Mesendoderm (in vitro differentiated cells): ENCODE data around the gene KRTAP12-4. TPM values are rescaled to one million over a fixed set of nuclear protein-coding genes. Genes with fewer than 3 reads are reported as not detected.
A peak's percentile ranks its signal among the peaks of the same experiment; 100 is the strongest.

Experiments used
- DNase-seq: peaks from one replicate; pipeline ENCODE4 v3.0.0; 2013
- H2AK5ac ChIP-seq: 2 replicates; pipeline ENCODE4 v1.6.1; 2013; ENCODE audit warnings: low read length, inconsistent platforms
- H2BK120ac ChIP-seq: 2 replicates; pipeline ENCODE4 v1.6.1; 2013; ENCODE audit warnings: low read depth, mild to moderate bottlenecking, low read length, moderate library complexity, mixed read lengths
- H2BK15ac ChIP-seq: replicated peaks from 2 replicates; pipeline ENCODE4 v1.6.1; 2013; ENCODE audit warnings: low read depth, mild to moderate bottlenecking, moderate library complexity
- H2BK5ac ChIP-seq: 2 replicates; pipeline ENCODE4 v1.6.1; 2013; ENCODE audit warnings: low read length, inconsistent platforms
- H3K18ac ChIP-seq: 2 replicates; pipeline ENCODE4 v1.6.1; 2013; ENCODE audit warnings: mild to moderate bottlenecking, low read length, mixed read lengths
- H3K23ac ChIP-seq: one replicate; pipeline ENCODE4 v1.6.1; 2013; ENCODE audit warnings: low read length
- H3K27ac ChIP-seq: 2 replicates; pipeline ENCODE4 v1.5.1; 2013; ENCODE audit warnings: low read depth, mild to moderate bottlenecking, inconsistent platforms, low read length, moderate library complexity
- H3K27me3 ChIP-seq: 2 replicates; pipeline ENCODE4 v1.6.1; 2013; ENCODE audit warnings: low read length, control low read depth, mild to moderate bottlenecking, inconsistent platforms; ENCODE audit not compliant: insufficient read depth, poor library complexity
- H3K36me3 ChIP-seq: 2 replicates; pipeline ENCODE4 v1.6.1; 2013; ENCODE audit warnings: low read length, inconsistent platforms; ENCODE audit not compliant: control insufficient read depth, insufficient read depth
- H3K4ac ChIP-seq: one replicate; pipeline ENCODE4 v1.6.1; 2013; ENCODE audit warnings: low read depth, mild to moderate bottlenecking, low read length, moderate library complexity
- H3K4me1 ChIP-seq: 2 replicates; pipeline ENCODE4 v1.6.1; 2013; ENCODE audit warnings: low read depth, low read length, inconsistent platforms; ENCODE audit not compliant: control insufficient read depth
- H3K4me2 ChIP-seq: 2 replicates; pipeline ENCODE4 v1.6.1; 2013; ENCODE audit warnings: low read length
- H3K4me3 ChIP-seq: 2 replicates; pipeline ENCODE4 v1.5.1; 2013; ENCODE audit warnings: mild to moderate bottlenecking, low read length
- H3K56ac ChIP-seq: one replicate; pipeline ENCODE4 v1.6.1; 2013; ENCODE audit warnings: low read length
- H3K79me1 ChIP-seq: 2 replicates; pipeline ENCODE4 v1.6.1; 2013; ENCODE audit warnings: low read length, inconsistent platforms
- H3K79me2 ChIP-seq: 2 replicates; pipeline ENCODE4 v1.6.1; 2013; ENCODE audit warnings: mild to moderate bottlenecking, low read length; ENCODE audit not compliant: control insufficient read depth, insufficient read depth
- H3K9ac ChIP-seq: 2 replicates; pipeline ENCODE4 v1.6.1; 2013; ENCODE audit warnings: low read length, inconsistent platforms
- H4K5ac ChIP-seq: one replicate; pipeline ENCODE4 v1.6.1; 2013; ENCODE audit warnings: low read length
- H4K8ac ChIP-seq: one replicate; pipeline ENCODE4 v1.6.1; 2013; ENCODE audit warnings: low read depth, mild to moderate bottlenecking, control low read depth, low read length, moderate library complexity
- WGBS: extraction: QIAGEN DNeasy Blood & Tissue Kit; methylation state at CpG from one replicate; pipeline ENCODE4 v1.1.7; 2013; ENCODE audit warnings: low lambda C conversion rate, missing lambda C conversion rate; ENCODE audit not compliant: insufficient coverage; ENCODE audit errors: extremely low coverage; 5-methylcytosine and 5-hydroxymethylcytosine counted together
- polyA plus RNA-seq, 2 experiments: library from polyadenylated mRNA; stranded (reverse); fragments of 200-250 nt; gene quantifications; one replicate each; pipeline ENCODE4 v1.2.3, GENCODE V29; 2013

The KRTAP12-4 gene
- polyA plus RNA-seq (2013, experiment 1 of 2) = not detected
- not detected for polyA plus RNA-seq (2013, experiment 2 of 2)

- Histone ChIP-seq H4K8ac (no peak within 1 kb of the TSS), H3K4ac (no peak within 1 kb of the TSS), H3K4me3 (no peak within 1 kb of the TSS), H2BK5ac (no peak within 1 kb of the TSS), H2BK15ac (no peak within 1 kb of the TSS), H3K79me1 (no peaks in the 10 kb centered on the region), H3K56ac (no peak within 1 kb of the TSS), H3K4me1 (peaks cover 2% of the 10 kb centered on the region), H3K79me2 (no peaks in the 10 kb centered on the region), H3K36me3 (no peaks in the 10 kb centered on the region), H3K4me2 (no peak within 1 kb of the TSS), H2AK5ac (no peak within 1 kb of the TSS), H3K23ac (no peak within 1 kb of the TSS), H3K27ac (no peak within 1 kb of the TSS), H3K9ac (no peak within 1 kb of the TSS), H3K27me3 (no peaks in the 10 kb centered on the region), H4K5ac (no peak within 1 kb of the TSS), H2BK120ac (no peak within 1 kb of the TSS), H3K18ac (no peak within 1 kb of the TSS)
- no peak for DNase-seq
- no CpG with 5 or more reads among the region's 9 CpGs for WGBS
Measured at GRCh38 chr21:44654576-44655175, at the start of gene KRTAP12-4. KRTAP12-4 (minus strand) TSS chr21:44654659; CDS start chr21:44654614, 45 bp downstream.

- DNase-seq = no peak
- peak overlapping the region; percentile 52 for H3K9ac ChIP-seq
- no peak overlapping the region for H3K4me2 ChIP-seq
- no peak overlapping the region for H3K4me3 ChIP-seq
- peaks cover 10% of the 10 kb centered on the region for H3K79me2 ChIP-seq
- WGBS = no CpG with 5 or more reads among the region's 13 CpGs
- H2AK5ac ChIP-seq = peak overlapping the region; percentile 87
- H3K56ac ChIP-seq = peak overlapping the region; percentile 78
- no peak overlapping the region for H2BK15ac ChIP-seq
- H3K79me1 ChIP-seq = peaks cover 10% of the 10 kb centered on the region
- H3K23ac ChIP-seq = peak overlapping the region; percentile 92
- no peak overlapping the region for H2BK120ac ChIP-seq
- H3K27ac ChIP-seq = no peak overlapping the region
- peaks cover 23% of the 10 kb centered on the region for H3K4me1 ChIP-seq
- H3K18ac ChIP-seq = peak overlapping the region; percentile 42
- no peak overlapping the region for H4K5ac ChIP-seq
- H4K8ac ChIP-seq = no peak overlapping the region
- no peaks in the 10 kb centered on the region for H3K36me3 ChIP-seq
- no peaks in the 10 kb centered on the region for H3K27me3 ChIP-seq
- peak overlapping the region; percentile 93 for H3K4ac ChIP-seq
- H2BK5ac ChIP-seq = peak overlapping the region; percentile 71
Measured at GRCh38 chr21:44703731-44704635, 49.5 kb upstream of the KRTAP12-4 start.

- Histone ChIP-seq H2BK120ac (no peak overlapping the region), H3K56ac (peak overlapping the region; percentile 78), H3K4me2 (no peak overlapping the region), H3K4ac (peak overlapping the region; percentile 79), H4K8ac (no peak overlapping the region), H3K27me3 (no peaks in the 10 kb centered on the region), H3K36me3 (no peaks in the 10 kb centered on the region), H3K79me1 (peaks cover 10% of the 10 kb centered on the region), H3K9ac (peak overlapping the region; percentile 52), H2AK5ac (peak overlapping the region; percentile 87), H3K27ac (no peak overlapping the region), H3K4me1 (peaks cover 21% of the 10 kb centered on the region), H3K18ac (peak overlapping the region; percentile 42), H3K4me3 (no peak overlapping the region), H2BK5ac (peak overlapping the region; percentile 71), H2BK15ac (no peak overlapping the region), H3K79me2 (peaks cover 10% of the 10 kb centered on the region), H3K23ac (no peak overlapping the region), H4K5ac (no peak overlapping the region)
- DNase-seq = no peak
- WGBS = no CpG with 5 or more reads among the region's 16 CpGs
Measured at GRCh38 chr21:44702973-44703730, 48.7 kb upstream of the KRTAP12-4 start.

GRCh38 chr21:44702111-44702972, 47.9 kb upstream of the KRTAP12-4 start:
- no peak overlapping the region for H2BK120ac ChIP-seq
- H2BK15ac ChIP-seq = no peak overlapping the region
- peak overlapping the region; percentile 37 for H3K9ac ChIP-seq
- H2AK5ac ChIP-seq = peak overlapping the region; percentile 87
- peak overlapping the region; percentile 42 for H3K18ac ChIP-seq
- H3K4me3 ChIP-seq = no peak overlapping the region
- peak overlapping the region; percentile 78 for H3K56ac ChIP-seq
- H3K27ac ChIP-seq = no peak overlapping the region
- H3K79me2 ChIP-seq = peaks cover 10% of the 10 kb centered on the region
- peaks cover 10% of the 10 kb centered on the region for H3K79me1 ChIP-seq
- no CpG with 5 or more reads among the region's 22 CpGs for WGBS
- peak overlapping the region; percentile 51 for H2BK5ac ChIP-seq
- peaks cover 21% of the 10 kb centered on the region for H3K4me1 ChIP-seq
- H3K4ac ChIP-seq = no peak overlapping the region
- no peak overlapping the region for H3K4me2 ChIP-seq
- H3K27me3 ChIP-seq = no peaks in the 10 kb centered on the region
- DNase-seq = no peak
- H4K8ac ChIP-seq = no peak overlapping the region
- H3K36me3 ChIP-seq = no peaks in the 10 kb centered on the region
- peak overlapping the region; percentile 50 for H3K23ac ChIP-seq
- no peak overlapping the region for H4K5ac ChIP-seq

GRCh38 chr21:44701541-44701940, 47.1 kb upstream of the KRTAP12-4 start:
- WGBS = no CpG with 5 or more reads among the region's 12 CpGs
- H2BK15ac ChIP-seq = no peak overlapping the region
- no peak for DNase-seq

More at GRCh38 chr21:44701541-44701940, 47.1 kb upstream of the KRTAP12-4 start:
- H3K27ac ChIP-seq = no peak overlapping the region
- no peak overlapping the region for H2BK120ac ChIP-seq
- H3K4ac ChIP-seq = no peak overlapping the region
- H3K79me1 ChIP-seq = peaks cover 10% of the 10 kb centered on the region
- peak overlapping the region; percentile 24 for H2AK5ac ChIP-seq
- no peak overlapping the region for H3K18ac ChIP-seq
- peak overlapping the region; percentile 78 for H3K56ac ChIP-seq
- H3K23ac ChIP-seq = no peak overlapping the region
- no peak overlapping the region for H4K8ac ChIP-seq
- H3K4me1 ChIP-seq = peaks cover 21% of the 10 kb centered on the region
- H3K9ac ChIP-seq = no peak overlapping the region
- peaks cover 10% of the 10 kb centered on the region for H3K79me2 ChIP-seq
- no peak overlapping the region for H4K5ac ChIP-seq
- no peak overlapping the region for H3K4me3 ChIP-seq
- no peak overlapping the region for H3K4me2 ChIP-seq
- H3K36me3 ChIP-seq = no peaks in the 10 kb centered on the region
- H3K27me3 ChIP-seq = no peaks in the 10 kb centered on the region
- H2BK5ac ChIP-seq = no peak overlapping the region
